GM21360 (cell line): ENCODE data around the gene ERVK3-1.
"Not testable (repeated sequence)": the region's sequence is repeated elsewhere in the genome, so short reads cannot be mapped to it uniquely, and the experiment has no call there.

ENCODE experiments used
- ATAC-seq: cut with Tn5 transposase; IDR thresholded peaks from one replicate; pipeline ENCODE4 v1.9.1; 2021; ENCODE audit warnings: mild to moderate bottlenecking, moderate library complexity; ENCODE audit not compliant: unreplicated experiment

ERVK3-1 gene

DNA sequence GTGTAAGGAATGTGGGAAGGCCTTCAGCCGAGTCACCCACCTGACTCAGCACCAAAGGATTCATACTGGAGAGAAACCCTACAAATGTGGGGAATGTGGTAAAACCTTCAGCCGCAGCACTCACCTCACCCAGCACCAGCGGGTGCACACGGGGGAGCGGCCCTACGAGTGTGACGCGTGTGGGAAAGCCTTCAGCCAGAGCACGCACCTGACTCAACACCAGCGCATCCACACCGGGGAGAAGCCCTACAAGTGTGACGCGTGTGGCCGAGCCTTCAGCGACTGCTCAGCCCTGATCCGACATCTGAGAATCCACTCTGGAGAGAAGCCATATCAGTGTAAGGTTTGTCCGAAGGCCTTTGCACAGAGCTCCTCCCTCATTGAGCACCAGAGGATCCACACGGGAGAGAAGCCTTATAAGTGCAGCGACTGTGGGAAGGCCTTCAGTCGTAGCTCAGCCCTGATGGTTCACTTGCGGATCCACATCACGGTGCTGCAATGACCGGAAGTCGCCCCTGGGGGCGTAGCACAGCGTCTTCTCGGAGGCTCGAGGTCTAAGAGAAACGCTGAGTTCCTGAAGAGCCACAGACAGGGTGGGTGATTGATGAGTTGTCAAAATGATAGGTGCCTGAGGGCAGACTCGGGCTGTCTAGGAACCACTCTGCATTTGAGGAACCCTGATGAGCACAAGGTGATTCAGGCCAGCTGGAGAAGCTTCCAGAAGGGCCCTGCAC is 33.8 kb downstream of the ERVK3-1 start:
- ATAC-seq: no peak

DNA sequence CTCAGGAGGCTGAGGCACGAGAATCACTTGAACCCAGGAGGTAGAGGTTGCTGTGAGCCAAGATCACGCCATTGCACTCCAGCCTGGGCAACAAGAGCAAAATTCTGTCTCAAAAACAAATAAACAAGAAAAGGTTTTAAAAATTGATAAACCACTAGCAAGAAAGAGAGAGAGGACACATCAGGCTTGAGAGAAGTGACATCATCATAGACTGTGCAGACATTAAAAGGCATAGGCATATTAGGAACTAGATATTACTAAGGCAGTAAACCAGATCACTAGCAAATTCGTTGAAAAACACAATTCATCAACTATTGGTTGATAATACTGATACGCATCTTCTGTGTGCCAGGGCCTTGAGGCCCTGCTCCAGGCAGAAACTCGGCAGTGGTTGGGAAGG is 40.4 kb downstream of the ERVK3-1 start:
- no peak for ATAC-seq

DNA sequence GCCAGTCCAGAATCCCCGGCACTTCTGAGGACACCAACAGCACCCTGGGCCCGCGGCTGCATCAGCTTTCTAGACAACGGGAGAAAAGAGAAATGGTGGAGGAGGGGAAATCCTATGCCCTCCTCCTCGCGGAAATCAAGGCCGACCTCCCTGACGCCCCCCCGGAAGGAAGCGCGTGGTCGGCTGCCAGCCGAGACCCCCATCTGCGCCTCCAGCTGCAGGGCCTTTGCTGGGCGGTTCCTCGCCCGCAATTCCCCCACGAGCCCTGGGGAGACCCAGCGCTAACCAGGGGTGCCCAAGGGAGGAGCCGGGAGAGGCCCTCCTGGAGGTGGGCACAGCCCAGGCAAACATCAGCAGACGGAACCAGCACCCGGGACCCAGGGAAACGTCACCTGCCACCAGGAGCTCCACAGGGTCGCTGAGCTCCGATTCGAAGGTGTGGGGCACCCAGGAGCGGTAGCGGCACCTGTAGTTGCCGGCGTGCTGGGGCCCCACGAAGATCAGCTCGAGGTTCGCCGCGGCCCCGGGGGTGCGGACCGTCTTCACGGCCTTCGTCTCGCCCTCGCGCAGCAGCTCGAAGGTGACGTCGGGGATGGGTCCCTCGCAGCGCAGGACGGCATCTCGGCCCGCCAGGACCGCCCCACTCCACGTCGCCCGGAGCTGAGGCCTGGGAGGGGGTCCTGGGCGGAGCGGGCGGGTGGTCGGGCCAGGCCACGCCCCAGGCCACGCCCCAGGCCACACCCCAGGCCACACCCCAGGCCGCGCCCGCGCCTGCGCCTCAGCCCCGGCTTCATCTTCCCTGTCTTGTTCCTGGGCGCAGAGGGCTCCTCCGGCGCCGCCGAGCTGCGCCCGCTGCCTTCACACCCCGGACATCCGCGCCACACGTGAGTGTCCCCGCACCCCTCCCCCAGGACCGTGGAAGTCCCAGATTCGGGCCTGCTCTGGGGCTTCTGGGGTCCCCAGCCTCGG is 42.1 kb downstream of the ERVK3-1 start:
- peak; percentile 76 for ATAC-seq

DNA sequence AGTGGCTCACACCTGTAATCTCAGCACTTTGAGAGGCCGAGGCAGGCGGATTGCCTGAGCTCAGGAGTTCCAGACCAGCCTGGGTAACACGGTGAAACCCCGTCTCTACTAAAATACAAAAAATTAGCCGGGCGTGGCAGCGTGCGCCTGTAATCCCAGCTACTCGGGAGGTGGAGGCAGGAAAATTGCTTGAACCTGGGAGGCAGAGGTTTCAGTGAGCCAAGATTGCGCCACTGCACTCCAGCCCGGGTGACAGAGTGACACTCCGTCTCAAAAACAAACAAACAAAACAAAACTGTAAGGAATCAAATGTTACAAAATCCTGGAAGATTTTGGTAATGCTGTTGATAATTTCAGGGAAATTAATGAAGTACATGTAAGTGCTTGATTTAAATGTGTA is 42.9 kb downstream of the ERVK3-1 start:
- ATAC-seq: not testable (repeated sequence)

DNA sequence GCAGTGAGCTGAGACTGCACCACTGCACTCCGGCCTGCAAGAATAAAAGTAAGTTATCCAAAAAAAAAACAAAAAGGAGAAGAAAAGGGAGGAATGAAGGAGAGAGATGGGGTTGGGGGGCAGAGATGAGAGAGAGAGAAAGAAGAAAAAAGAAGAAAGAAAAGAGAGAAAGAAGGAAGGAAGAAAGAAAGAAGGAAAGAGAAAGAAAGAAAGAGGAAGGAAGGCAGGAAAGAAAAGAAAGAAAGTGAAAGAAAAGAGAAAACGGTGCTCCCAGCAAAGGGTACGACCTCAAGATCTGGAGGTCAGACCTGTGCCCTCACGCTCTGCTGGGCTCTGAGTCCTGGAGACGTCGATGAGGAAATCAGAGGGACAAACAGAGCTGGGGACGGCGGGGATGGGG is 44.4 kb downstream of the ERVK3-1 start:
- ATAC-seq: no peak

DNA sequence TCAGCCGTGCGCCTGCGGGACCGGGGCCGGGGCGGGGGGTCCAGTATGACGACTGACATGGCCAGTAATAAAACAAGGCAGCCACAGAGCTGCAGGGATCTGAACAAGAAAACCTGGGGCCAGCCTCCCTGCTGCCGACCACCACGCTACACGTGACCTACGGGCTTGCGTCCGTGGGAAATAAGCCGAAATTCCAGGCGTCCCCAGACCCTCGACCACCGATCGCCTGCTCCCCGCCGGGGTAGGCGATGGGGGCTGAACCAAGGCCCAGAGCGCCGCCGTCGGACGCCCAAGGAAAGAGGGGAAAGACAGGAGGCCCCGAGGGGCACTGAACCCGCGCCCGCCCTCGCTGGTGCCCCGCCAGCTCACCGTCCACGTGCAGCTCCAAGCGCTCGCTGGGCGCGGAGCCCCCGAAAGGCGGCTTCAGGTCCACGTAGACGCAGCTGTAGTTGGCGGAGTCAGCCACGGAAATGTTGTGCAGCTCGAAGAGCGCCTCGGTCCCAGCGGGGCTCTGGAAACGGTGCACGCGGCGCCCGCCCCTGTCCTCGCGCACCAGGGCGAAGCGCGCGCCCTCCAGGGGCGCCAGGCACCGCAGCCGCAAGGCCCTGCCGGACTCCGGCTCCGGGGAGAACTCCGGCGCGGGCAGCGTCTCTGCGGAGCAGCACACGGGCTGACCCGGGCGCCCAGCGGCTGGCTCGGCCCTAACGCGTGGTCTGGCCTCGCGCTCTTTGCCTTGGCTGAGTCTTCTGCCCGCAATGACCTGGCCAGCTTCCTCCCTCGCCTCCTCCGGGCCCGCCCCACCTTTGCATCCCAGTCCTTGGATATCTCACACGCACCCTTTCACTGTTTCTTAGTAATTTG is 45.1 kb downstream of the ERVK3-1 start:
- ATAC-seq: no peak

DNA sequence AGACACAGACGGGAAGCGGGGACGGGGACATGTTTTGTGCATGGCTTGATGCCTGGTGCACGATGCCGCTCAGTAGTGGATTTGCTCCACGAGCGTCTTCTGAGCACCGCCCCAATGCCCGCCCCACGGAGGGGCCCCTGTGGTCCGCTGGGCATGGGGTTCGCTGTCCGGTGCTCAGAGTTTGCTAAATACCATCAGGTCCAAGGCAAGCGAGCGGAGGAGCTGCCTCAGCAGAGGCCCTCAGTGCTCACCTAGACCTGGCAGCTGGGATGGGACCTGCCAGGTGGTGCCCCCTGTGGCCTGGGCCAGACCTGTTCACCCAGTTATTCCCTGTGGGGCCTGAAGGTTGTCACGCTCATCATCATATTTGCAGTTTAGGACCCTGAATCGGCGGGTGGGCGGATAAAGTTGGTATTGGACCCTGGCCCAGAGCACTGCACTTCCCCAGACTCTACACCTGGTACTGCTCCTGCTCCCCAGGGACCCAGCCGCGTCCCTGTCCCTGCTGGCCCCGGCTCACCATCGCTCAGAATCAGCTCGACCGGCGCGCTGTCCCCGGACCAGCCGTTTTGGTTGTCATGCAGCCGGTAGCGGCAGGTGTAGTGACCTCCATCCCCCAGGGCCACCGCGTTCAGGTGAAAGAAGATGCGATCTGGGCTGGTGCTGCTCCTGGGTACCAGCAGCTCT is 45.8 kb downstream of the ERVK3-1 start:
- no peak for ATAC-seq

DNA sequence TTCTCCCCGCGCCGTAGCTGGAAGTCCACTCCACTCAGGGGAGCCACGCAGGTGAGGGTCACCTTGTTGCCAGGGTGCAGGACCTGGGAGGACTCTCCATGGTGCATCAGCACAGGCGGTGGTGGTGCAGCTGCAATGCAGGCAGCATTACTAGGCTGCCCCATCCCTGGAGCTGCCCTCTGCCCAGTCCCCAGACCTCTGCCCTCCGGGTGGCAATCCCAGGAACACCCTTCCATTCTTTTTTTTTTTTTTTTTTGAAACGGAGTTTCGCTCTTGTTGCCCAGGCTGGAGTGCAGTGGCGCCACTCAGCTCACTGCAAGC is 46.3 kb downstream of the ERVK3-1 start:
- no peak for ATAC-seq

DNA sequence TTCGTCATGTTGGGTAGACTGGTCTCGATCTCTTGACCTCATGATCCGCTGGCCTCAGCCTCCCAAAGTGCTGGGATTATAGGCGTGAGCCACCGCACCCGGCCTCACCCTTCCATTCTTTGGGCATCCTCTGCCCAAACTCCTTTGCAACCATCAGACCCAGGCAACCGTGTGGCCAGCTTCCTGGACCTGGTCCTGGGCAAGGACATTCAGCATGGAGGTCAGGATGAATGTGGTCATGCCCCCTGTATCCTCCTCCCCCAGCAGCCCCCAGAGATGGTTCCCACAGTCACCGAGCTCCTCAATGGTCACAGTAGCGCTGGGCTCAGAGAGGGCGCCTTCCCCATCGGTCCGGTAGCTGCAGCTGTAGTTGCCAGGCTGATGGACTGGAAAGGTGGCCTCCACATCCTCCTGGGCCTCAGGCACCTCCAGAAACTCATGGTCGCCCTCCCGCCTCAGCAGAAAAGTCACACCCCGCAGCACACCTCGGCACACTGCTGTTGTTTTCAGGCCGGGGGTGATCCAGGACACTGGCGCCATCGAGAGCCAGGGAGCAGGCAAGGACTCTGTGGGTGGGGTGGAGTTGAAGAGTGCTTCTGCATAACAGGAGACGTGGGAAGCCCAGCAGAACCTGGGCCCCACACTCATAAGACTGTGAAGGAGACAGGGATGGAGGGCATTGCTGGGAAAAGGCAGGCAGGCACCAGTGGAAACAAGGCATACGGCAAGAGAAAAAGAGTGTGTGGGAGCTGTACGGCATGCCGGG is 47.0 kb downstream of the ERVK3-1 start:
- no peak for ATAC-seq

DNA sequence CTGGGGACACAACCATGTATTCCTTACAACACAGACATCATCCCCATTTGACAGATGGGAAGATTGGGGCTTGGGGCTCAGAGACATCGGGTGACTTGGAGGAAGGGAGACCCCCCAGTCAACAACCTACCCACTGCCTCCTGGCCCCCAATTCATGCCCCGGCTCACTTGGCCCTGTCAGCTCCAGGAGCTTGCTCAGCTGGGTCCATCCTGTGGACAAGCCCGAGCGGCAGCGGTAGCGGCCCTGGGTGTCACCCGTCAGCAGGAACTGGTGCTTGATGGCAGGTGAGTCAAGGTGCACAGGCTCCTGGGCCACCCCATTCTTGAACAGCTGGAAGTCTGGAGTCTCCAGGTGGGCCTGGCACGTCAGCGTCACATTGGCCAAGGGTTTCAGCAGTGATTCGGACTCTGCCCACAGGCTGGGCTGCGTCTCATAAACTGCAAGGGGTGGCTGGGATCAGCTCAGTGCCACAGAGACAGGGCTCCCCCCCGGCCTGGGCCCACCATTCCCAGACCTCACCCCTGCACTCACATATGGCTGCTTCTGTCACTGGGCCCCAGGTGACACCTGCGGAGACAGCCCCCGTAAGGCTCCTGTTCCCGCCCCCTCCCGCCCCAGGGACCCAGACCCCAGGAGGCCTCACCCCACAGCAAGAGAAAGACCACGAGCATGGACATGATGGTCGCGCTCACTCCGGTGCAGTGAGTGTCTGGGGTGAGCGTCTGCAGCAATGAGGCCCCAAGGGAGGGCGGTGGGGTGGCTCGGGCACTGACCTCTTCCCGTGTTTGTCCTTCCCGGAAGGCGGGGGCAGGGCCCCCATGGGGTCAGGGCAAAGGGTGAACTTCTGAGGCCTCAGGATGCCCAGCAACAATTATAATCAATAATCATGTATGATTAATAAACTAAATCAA is 47.8 kb downstream of the ERVK3-1 start, which contains the start of gene A1BG:
TSS of gene A1BG (minus strand) at position 733 of the 912 bp plus-strand sequence. CDS start at position 678, 55 bp downstream.
- no peak for ATAC-seq

DNA sequence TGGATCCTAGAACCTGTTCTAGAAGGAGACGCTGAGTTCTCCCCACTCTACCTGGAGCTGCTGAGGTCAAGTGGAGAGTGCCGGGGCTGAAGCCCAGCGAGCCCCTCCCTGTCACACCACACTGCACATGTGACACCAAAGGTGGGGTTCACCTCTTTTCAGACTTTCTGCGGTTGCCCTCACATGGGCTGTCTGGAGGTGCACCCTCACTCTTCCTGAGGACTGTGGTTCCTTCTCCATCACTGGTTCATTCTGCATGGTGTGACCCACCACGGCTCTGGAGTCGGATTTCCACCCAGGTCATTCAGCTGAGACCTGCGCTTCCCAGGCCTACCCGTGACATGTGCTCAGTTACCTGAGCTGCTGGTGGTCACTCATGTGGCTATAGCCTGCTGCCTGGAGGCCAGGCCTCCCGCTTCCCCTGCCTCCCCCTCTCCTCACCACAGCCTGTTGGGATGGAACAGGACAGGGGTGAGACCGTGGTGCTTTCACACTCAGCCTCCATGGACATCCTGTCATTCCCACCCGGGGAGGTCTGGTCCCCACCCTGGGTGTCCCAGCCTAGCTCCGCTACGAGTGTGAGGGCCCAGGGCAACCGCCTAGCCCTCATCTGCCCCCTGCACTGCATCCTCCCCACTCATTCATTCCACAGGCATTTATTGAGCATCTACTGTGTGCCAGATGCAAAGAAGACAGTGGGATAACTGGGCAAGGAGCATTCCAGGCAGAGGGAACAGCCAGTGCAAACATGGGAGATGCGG is 48.7 kb downstream of the ERVK3-1 start:
- no peak for ATAC-seq

DNA sequence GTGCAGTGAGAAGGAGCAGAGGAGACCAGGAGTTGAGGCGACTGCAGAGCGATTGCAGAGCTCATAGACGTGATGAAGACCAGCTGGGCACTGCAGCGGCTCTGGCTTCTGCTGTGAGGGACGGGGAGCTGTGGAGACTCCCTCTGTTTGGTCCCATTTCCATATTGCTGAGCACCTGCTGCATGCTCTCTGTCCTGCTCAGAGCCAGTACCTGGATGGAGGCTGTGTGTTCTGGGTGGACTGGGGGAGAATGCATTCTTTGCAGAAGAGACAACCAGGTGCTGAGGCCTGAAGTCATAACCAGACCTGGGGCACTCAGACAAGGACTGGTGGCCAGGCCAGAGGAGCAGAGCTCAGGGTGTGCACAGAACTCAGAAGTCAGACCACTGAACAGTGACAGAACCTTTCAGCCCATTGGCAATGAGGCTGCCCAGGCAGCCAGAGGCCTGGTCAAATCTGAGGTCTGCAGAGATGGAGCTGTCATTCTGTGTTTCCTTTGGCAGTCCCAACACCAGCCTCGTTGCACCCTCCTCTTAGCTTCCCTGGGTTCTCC is 49.4 kb downstream of the ERVK3-1 start:
- no peak for ATAC-seq

DNA sequence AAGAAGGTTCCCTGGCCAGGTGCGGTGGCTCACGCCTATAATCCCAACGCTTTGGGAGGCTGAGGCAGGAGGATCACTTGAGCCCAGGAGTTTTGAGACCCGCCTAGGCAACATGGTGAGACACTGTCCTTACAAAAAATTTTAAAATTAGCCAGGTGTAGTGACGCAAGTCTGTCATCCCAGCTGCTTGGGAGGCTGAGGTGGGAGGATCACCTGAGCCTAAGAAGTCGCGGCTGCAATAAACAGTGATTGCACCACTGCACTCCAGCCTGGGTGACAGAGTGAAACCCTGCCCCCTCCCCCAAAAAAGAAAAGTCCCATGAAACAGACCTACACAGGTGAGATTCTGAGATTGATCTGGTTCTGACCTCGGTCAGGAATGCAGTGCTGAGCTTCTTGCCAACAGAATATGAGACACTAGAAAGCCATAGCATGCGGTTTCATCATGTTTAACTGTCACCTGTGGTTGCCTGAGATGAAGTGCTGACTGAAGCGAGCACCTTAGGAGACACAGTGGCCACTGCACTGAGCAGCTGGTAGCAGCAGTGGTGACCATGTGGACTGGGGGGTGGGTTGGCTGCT is 50.1 kb downstream of the ERVK3-1 start:
- no peak for ATAC-seq

DNA sequence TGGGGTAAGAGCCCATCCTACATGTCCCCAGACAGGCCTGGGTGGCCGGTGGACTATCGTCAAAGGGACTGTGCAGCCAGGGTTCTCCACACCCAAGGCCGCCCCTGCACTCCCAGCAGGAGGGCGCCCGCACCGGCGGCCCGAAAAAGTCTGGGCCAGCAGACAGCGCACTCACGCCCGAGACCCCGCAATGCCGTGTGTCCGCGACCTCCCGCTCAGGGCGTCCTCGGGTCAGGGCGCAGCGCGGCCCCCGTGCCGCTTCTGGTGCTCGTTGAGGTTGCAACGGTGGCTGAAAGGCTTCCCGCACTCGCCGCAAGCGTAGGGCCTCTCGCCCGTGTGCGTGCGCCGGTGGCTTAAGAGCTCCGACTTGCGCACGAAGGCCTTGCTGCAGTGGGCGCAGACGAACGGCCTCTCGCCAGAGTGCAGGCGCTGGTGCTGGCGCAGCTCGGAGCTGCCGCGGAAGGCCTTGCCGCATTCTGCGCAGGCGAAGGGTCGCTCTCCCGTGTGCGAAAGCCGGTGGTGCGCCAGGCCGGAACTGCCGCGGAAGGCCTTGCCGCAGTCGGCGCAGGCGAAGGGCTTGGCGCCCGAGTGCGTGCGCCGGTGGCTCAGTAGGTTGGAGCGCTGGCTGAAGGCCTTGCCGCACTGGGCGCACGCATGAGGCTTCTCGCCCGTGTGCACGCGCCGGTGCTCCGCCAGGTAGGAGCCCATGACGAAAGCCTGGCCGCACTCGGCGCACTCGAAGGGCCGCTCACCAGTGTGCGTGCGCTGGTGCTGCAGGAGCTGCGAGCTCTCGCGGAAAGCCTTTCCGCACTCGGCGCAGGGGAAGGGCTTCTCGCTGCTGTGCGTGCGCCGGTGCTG is 51.0 kb downstream of the ERVK3-1 start:
- ATAC-seq: no peak

DNA sequence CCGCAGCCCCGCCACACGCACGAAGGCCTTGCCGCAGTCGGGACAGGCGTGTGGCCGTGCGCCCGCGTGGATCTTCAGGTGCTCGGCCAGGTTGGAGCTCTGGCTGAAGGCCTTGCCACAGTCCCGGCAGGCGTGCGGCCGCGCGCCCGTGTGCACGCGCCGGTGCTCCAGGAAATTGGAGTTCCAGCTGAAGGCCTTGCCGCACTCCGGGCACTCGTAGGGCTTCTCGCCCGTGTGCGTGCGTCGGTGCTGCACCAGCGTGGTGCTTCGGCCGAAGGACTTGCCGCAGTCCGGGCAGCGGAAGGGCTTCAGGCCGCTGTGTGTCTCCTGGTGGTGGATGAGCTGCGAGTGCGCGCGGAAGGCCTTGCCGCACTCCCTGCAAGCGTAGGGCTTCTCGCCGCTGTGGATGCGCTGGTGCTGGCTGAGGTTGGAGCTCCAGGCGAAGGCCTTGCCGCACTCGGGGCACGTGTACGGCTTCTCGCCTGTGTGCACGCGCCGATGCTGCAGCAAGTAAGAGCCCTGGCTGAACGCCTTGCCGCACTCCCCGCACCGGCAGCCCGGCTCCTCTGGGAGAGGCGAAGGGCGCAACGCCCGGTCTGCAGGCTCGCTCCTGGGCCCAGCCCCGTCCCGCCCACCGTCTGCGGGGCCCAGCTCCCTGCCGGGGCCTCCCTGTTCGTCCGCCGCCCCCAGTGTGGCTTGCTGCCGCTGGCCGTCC is 51.7 kb downstream of the ERVK3-1 start:
- ATAC-seq: no peak
